SU-DHL-6 (cell line): ENCODE measurements around the gene PPFIA4.

ENCODE experiments used
- H2AFZ ChIP-seq: fragments of 200-600 bp; sonication (generic); 2 replicates; pipeline ENCODE4 v1.6.1; 2014; ENCODE audit warnings: low read depth, mild to moderate bottlenecking, moderate library complexity, mixed read lengths, antibody characterized with exemption, low read length; ENCODE audit not compliant: severe bottlenecking
- H3F3A ChIP-seq: fragments of 200-600 bp; shearing (Covaris generic); 2 replicates; pipeline ENCODE4 v1.6.0; 2016; ENCODE audit warnings: antibody characterized with exemption, mild to moderate bottlenecking; ENCODE audit not compliant: insufficient read depth
- H3K27ac ChIP-seq: fragments of 200-600 bp; sonication (generic); 2 replicates; pipeline ENCODE4 v1.5.1; 2016; ENCODE audit warnings: low read depth, mild to moderate bottlenecking, low read length, moderate library complexity, mixed read lengths
- H3K27me3 ChIP-seq: fragments of 200-600 bp; sonication (generic), shearing (Covaris generic); 2 replicates; pipeline ENCODE4 v1.6.0; 2014; ENCODE audit warnings: mild to moderate bottlenecking, low read length
- H3K36me3 ChIP-seq: fragments of 200-600 bp; sonication (generic); 2 replicates; pipeline ENCODE4 v1.6.1; 2014; ENCODE audit warnings: mild to moderate bottlenecking, low read length, mixed read lengths
- H3K4me2 ChIP-seq: fragments of 300-600, 200-600 bp; shearing (Covaris generic), sonication (generic); 2 replicates; pipeline ENCODE4 v1.6.0; 2014; ENCODE audit warnings: low read length, low read depth, mild to moderate bottlenecking; ENCODE audit not compliant: poor library complexity, severe bottlenecking
- H3K4me3 ChIP-seq: fragments of 200-600 bp; sonication (generic); 2 replicates; pipeline ENCODE4 v1.5.1; 2014; ENCODE audit warnings: antibody characterized with exemption, low read length, mild to moderate bottlenecking, mixed read lengths; ENCODE audit not compliant: insufficient read depth, poor library complexity, severe bottlenecking
- H3K79me2 ChIP-seq: fragments of 200-600 bp; sonication (generic); 2 replicates; pipeline ENCODE4 v1.6.1; 2014; ENCODE audit warnings: mild to moderate bottlenecking, low read length, moderate library complexity; ENCODE audit not compliant: insufficient read depth
- H3K9ac ChIP-seq: fragments of 200-600 bp; sonication (generic); 2 replicates; pipeline ENCODE4 v1.7.0; 2014; ENCODE audit warnings: mild to moderate bottlenecking, low read length
- H3K9me2 ChIP-seq: fragments of 200-600 bp; sonication (generic); replicated peaks from 2 replicates; pipeline ENCODE4 v1.6.1; 2014; ENCODE audit warnings: low read length; ENCODE audit not compliant: insufficient read depth
- H3K9me3 ChIP-seq: fragments of 200-600 bp; sonication (generic); 2 replicates; pipeline ENCODE4 v1.6.1; 2014; ENCODE audit warnings: low read length, mixed read lengths; ENCODE audit not compliant: insufficient read depth
- H4K20me1 ChIP-seq: fragments of 200-600 bp; sonication (generic); 2 replicates; pipeline ENCODE4 v1.6.1; 2014; ENCODE audit warnings: low read depth, mild to moderate bottlenecking, antibody characterized with exemption, low read length, moderate library complexity, mixed read lengths
- EZH2phosphoT487 ChIP-seq: fragments of 200-600 bp; sonication (generic), shearing (Covaris generic); conservative IDR thresholded peaks from 2 replicates; pipeline ENCODE4 v1.6.1; 2018; ENCODE audit warnings: mild to moderate bottlenecking, antibody characterized with exemption, low read length, moderate library complexity, mixed read lengths
- TF ChIP-seq, protein P1 (sequence below): fragments of 200-600 bp; sonication (generic); IDR thresholded peaks from one replicate; pipeline ENCODE4 v1.5.1; 2017; ENCODE audit warnings: antibody characterized with exemption, mild to moderate bottlenecking, low read length, moderate library complexity; ENCODE audit not compliant: insufficient read depth, poor library complexity, severe bottlenecking

PPFIA4 gene

DNA sequence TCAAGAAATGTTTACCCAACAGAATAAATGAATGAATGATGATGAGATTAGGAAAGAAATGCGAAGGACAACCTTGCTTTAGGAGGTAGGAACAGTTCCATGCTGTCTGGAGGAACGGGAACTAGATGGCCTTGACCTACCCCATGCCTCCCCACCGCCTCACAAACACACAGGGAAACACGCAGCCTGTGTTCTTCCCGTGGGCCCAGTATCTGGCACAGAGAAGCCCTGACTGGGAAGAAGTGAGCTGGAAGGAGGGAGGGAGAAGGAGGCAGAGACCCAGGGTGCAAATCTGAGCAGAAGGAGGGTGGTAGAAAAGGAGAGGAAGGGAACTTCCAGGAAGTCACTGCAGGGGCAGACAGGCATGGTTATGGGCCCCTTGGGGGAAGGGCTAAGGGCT lies 97.7 kb downstream of the PPFIA4 start:
- Histone ChIP-seq H3F3A (no peaks in the 10 kb centered on the region), H3K27ac (no peak overlapping the region), H3K4me3 (no peak overlapping the region), H2AFZ (no peak overlapping the region), H3K9ac (no peak overlapping the region), H3K9me2 (no peaks in the 10 kb centered on the region), H3K79me2 (no peaks in the 10 kb centered on the region), H3K4me2 (no peak overlapping the region), H3K36me3 (no peaks in the 10 kb centered on the region), H3K9me3 (no peaks in the 10 kb centered on the region), H3K27me3 (no peaks in the 10 kb centered on the region), H4K20me1 (no peaks in the 10 kb centered on the region)
- TF ChIP-seq, protein P1, sequence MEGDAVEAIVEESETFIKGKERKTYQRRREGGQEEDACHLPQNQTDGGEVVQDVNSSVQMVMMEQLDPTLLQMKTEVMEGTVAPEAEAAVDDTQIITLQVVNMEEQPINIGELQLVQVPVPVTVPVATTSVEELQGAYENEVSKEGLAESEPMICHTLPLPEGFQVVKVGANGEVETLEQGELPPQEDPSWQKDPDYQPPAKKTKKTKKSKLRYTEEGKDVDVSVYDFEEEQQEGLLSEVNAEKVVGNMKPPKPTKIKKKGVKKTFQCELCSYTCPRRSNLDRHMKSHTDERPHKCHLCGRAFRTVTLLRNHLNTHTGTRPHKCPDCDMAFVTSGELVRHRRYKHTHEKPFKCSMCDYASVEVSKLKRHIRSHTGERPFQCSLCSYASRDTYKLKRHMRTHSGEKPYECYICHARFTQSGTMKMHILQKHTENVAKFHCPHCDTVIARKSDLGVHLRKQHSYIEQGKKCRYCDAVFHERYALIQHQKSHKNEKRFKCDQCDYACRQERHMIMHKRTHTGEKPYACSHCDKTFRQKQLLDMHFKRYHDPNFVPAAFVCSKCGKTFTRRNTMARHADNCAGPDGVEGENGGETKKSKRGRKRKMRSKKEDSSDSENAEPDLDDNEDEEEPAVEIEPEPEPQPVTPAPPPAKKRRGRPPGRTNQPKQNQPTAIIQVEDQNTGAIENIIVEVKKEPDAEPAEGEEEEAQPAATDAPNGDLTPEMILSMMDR: no peak
- TF ChIP-seq EZH2phosphoT487: no peak

DNA sequence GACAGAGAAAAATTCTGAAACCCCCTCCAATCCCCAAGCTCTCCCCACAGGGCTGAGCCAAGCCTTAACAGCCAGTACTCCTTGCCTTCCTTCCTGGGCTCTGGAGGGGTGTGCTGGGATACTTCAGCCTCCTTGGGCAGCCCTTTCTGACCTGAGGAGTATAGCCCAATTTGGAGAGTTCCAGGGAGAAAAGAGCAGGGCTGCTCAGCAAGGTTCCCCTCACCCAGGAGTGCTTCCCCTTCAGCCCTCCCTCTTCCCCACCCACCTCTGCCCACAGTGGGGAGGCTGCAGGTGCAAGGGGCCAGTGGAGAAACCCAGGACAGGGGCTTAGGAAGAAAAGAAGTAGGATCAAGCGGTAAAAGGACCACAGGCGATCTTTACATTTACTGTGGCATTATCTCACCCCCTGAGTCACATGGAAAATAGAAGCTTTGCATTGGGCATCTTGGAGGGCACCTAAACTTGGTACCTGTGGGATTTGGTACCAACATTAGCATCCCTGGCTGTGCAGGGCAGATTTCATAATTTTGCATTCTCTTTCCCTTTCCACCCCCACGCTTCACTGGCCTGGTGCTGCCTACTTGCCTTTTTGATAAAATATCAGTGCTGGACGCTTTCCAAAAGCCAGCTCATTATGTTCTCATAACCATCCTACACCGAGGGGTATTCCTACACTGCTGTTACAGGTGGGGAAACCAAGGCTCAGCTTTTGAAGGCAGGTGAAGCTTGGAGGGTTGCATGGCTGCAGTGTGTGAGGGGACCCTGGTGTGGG lies 98.4 kb downstream of the PPFIA4 start:
- Histone ChIP-seq H4K20me1 (no peaks in the 10 kb centered on the region), H3K9me3 (no peaks in the 10 kb centered on the region), H3F3A (no peaks in the 10 kb centered on the region), H3K9me2 (no peaks in the 10 kb centered on the region), H3K4me3 (no peak overlapping the region), H3K36me3 (no peaks in the 10 kb centered on the region), H3K4me2 (no peak overlapping the region), H2AFZ (no peak overlapping the region), H3K9ac (no peak overlapping the region), H3K27ac (no peak overlapping the region), H3K79me2 (no peaks in the 10 kb centered on the region), H3K27me3 (no peaks in the 10 kb centered on the region)
- no peak for TF ChIP-seq EZH2phosphoT487
- TF ChIP-seq, protein P1: no peak

DNA sequence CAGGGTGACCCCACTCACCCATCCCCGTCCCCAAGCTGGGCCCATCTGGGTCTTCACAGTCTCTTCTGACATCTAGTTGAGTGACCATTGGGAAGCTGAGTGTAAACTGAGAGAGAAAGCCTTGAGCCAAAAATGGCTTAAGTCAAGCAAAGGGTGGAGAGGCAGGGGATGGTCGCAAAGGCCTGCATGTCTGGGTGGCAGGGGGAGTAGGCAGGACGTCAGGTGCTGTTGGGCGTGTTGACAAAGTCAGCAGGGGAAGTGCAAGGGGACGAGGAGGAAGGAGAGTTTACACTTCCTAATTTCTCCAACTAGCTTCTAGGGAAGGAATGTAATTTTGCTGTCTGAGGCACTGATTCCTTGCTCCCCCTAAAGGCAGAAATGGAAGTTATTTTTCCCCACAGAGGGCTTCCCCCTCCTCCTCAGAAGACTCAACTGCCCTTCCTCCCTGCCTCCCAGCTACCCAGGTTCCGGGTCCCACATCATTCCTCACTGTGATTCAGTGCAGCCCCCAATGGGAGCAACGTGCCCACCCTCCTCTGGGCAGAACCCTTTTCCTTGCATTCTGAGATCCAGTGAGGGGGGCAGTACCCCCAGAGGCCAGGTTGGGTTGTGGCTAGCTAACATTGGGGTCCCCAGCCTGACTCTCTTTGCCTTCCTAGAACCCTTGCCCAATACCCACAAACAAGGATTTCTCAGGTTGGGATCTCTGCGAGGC lies 100.0 kb downstream of the PPFIA4 start:
- Histone ChIP-seq H4K20me1 (no peaks in the 10 kb centered on the region), H3K36me3 (no peaks in the 10 kb centered on the region), H3K27ac (no peak overlapping the region), H3K9me3 (no peaks in the 10 kb centered on the region), H3K4me3 (no peak overlapping the region), H3F3A (no peaks in the 10 kb centered on the region), H3K4me2 (no peak overlapping the region), H3K27me3 (no peaks in the 10 kb centered on the region), H3K9ac (no peak overlapping the region), H3K79me2 (no peaks in the 10 kb centered on the region), H3K9me2 (no peaks in the 10 kb centered on the region), H2AFZ (no peak overlapping the region)
- TF ChIP-seq, protein P1: no peak
- no peak for TF ChIP-seq EZH2phosphoT487
